Thyroid gland (tissue), 4 donors: ENCODE measurements around the gene MICU1.

Experiments used
- CTCF ChIP-seq, 6 experiments: fragments of 200-600 bp in 3 of 6; fragments of 450-650 bp in 3 of 6; sonication (generic) in 3 of 6; IDR thresholded peaks; one replicate each; pipeline ENCODE4 v1.5.1; 2016 to 2019; ENCODE audit warnings: antibody characterized with exemption in 6 of 6, mild to moderate bottlenecking in 2 of 6, inconsistent platforms in 1 of 6, moderate library complexity in 1 of 6
- POLR2A ChIP-seq, 2 donors: fragments of 450-650 bp; IDR thresholded peaks; one replicate each; pipeline ENCODE4 v1.6.1; 2017; ENCODE audit warnings: antibody characterized with exemption in 2 of 2, mild to moderate bottlenecking in 2 of 2, moderate library complexity in 1 of 2

- TF ChIP-seq CTCF (IDR thresholded peaks at IDR 0.05) (no peak), POLR2A (IDR thresholded peaks at IDR 0.05) (no peak)
These were observed 28.0 kb downstream of the MICU1 start for GRCh38 chr10:72597897-72598296.
